Activated CD8-positive, alpha-beta memory T cell treated with anti-CD3 and anti-CD28 coated beads, Interleukin-2, amount 50 U/mL, for 24 hours (primary cell): ENCODE results near the gene GRIN2A.

ENCODE experiments used
- DNase-seq: peaks from one replicate; pipeline ENCODE4 v3.0.0-alpha.2; 2020; ENCODE audit errors: extremely low read depth

Gene GRIN2A

GRCh38 chr16:9772526-9773225 is 409.6 kb downstream of the GRIN2A start:
- no peak for DNase-seq

GRCh38 chr16:9766891-9767290 is 415.3 kb downstream of the GRIN2A start:
- DNase-seq, result no peak

- DNase-seq, result no peak
Observed at GRCh38 chr16:9763505-9763904, 418.7 kb downstream of the GRIN2A start.

- DNase-seq, result no peak
Observed at GRCh38 chr16:9761870-9762269, 420.4 kb downstream of the GRIN2A start.

- no peak for DNase-seq
Observed at GRCh38 chr16:9757687-9758086, 424.5 kb downstream of the GRIN2A start.

GRCh38 chr16:9756434-9756833 is 425.8 kb downstream of the GRIN2A start:
- DNase-seq, result no peak

GRCh38 chr16:9755081-9755480 is 427.1 kb downstream of the GRIN2A start:
- DNase-seq, result no peak

- no peak for DNase-seq
Observed at GRCh38 chr16:9741776-9742175, 440.5 kb downstream of the GRIN2A start.

- no peak for DNase-seq
Observed at GRCh38 chr16:9739301-9739700, 442.9 kb downstream of the GRIN2A start.

- no peak for DNase-seq
Observed at GRCh38 chr16:9738690-9739089, 443.5 kb downstream of the GRIN2A start.

GRCh38 chr16:9736547-9736946 is 445.7 kb downstream of the GRIN2A start:
- no peak for DNase-seq

GRCh38 chr16:9723136-9723535 is 459.1 kb downstream of the GRIN2A start:
- no peak for DNase-seq

- no peak for DNase-seq
Observed at GRCh38 chr16:9713907-9714306, 468.3 kb downstream of the GRIN2A start.

- no peak for DNase-seq
Observed at GRCh38 chr16:9713156-9713555, 469.1 kb downstream of the GRIN2A start.

- DNase-seq, result no peak
Observed at GRCh38 chr16:9708972-9709620, 473.1 kb downstream of the GRIN2A start.

- DNase-seq, result no peak
Observed at GRCh38 chr16:9706217-9706836, 475.9 kb downstream of the GRIN2A start.

- DNase-seq, result no peak
Observed at GRCh38 chr16:9703731-9704130, 478.5 kb downstream of the GRIN2A start.
